HG03521 (cell line): Measurements from ENCODE around the gene PIGK.

Experiments used
- ATAC-seq: cut with Tn5 transposase; IDR thresholded peaks from one replicate; pipeline ENCODE4 v1.9.1; 2021; ENCODE audit warnings: mild to moderate bottlenecking, moderate library complexity; ENCODE audit not compliant: unreplicated experiment

PIGK gene

GRCh38 chr1:77044133-77044849, 174.9 kb downstream of the PIGK start:
- ATAC-seq, result no peak

GRCh38 chr1:77040826-77041225, 178.4 kb downstream of the PIGK start:
- no peak for ATAC-seq

GRCh38 chr1:77039739-77040138, 179.5 kb downstream of the PIGK start:
- no peak for ATAC-seq

GRCh38 chr1:77039111-77039510, 180.1 kb downstream of the PIGK start:
- no peak for ATAC-seq
